HepG2 (cell line): ENCODE results near the gene SLCO4A1. TPM values are rescaled to one million over a fixed set of nuclear protein-coding genes. Genes with fewer than 3 reads are reported as not detected.
A peak's percentile ranks its signal among the peaks of the same experiment; 100 is the strongest.

Experiments
- CAMTA2 ChIP-seq: sonication (generic); formaldehyde crosslinking; IDR thresholded peaks from 2 replicates; pipeline ENCODE4 v1.4.0; 2020; ENCODE audit warnings: mild to moderate bottlenecking, missing genetic modification reagents, borderline replicate concordance
- CSRNP1 ChIP-seq: sonication (generic); formaldehyde crosslinking; IDR thresholded peaks from 2 replicates; pipeline ENCODE4 v1.8.1; 2023; ENCODE audit warnings: mild to moderate bottlenecking, missing genetic modification reagents
- HNRNPUL1 ChIP-seq: fragments of 200-400 bp; formaldehyde crosslinking; IDR thresholded peaks from 2 replicates; pipeline ENCODE4 v1.6.1; 2017; ENCODE audit warnings: low read depth, mild to moderate bottlenecking, low read length, moderate library complexity
- IRF1 ChIP-seq: sonication (generic); formaldehyde crosslinking; IDR thresholded peaks from 2 replicates; pipeline ENCODE4 v1.4.0; 2020; ENCODE audit warnings: low read depth, mild to moderate bottlenecking, missing genetic modification reagents
- JUND ChIP-seq: sonication (generic); formaldehyde crosslinking; IDR thresholded peaks from 2 replicates; pipeline ENCODE4 v1.8.0; 2022; ENCODE audit warnings: mild to moderate bottlenecking, missing genetic modification reagents
- KMT2B ChIP-seq: IDR thresholded peaks from 2 replicates; pipeline ENCODE4 v1.6.1; 2016; ENCODE audit warnings: missing genetic modification reagents, missing compliant biosample characterization
- MAFG ChIP-seq: sonication (generic); formaldehyde crosslinking; IDR thresholded peaks from 2 replicates; pipeline ENCODE4 v1.5.1; 2020; ENCODE audit warnings: mild to moderate bottlenecking, missing genetic modification reagents
- MIXL1 ChIP-seq: IDR thresholded peaks from 2 replicates; pipeline ENCODE4 v1.6.1; 2016
- MTERF4 ChIP-seq: sonication (generic); formaldehyde crosslinking; IDR thresholded peaks from 2 replicates; pipeline ENCODE4 v1.8.0; 2023; ENCODE audit warnings: mild to moderate bottlenecking, missing genetic modification reagents
- NBN ChIP-seq: fragments of 450-650 bp; conservative IDR thresholded peaks from 2 replicates; pipeline ENCODE4 v1.6.1; 2017
- NKX3-1 ChIP-seq: sonication (generic); formaldehyde crosslinking; IDR thresholded peaks from 2 replicates; pipeline ENCODE4 v1.5.0; 2020; ENCODE audit warnings: missing genetic modification reagents
- PATZ1 ChIP-seq: sonication (generic); formaldehyde crosslinking; IDR thresholded peaks from 2 replicates; pipeline ENCODE4 v1.4.0; 2020; ENCODE audit warnings: missing genetic modification reagents
- PHF21A ChIP-seq: sonication (generic); formaldehyde crosslinking; IDR thresholded peaks from 2 replicates; pipeline ENCODE4 v1.5.0; 2020; ENCODE audit warnings: mild to moderate bottlenecking, missing genetic modification reagents
- RFX5 ChIP-seq: IDR thresholded peaks from 2 replicates; pipeline ENCODE4 v1.6.1; 2011; ENCODE audit warnings: low read depth, low read length, improper control_type of control experiment
- ZBTB10 ChIP-seq: sonication (generic); formaldehyde crosslinking; IDR thresholded peaks from 2 replicates; pipeline ENCODE4 v1.4.0; 2020; ENCODE audit warnings: missing genetic modification reagents, borderline replicate concordance
- ZNF317 ChIP-seq: sonication (generic); formaldehyde crosslinking; IDR thresholded peaks from 2 replicates; pipeline ENCODE4 v1.5.0; 2020; ENCODE audit warnings: mild to moderate bottlenecking, missing genetic modification reagents
- ZNF362 ChIP-seq: sonication (generic); formaldehyde crosslinking; IDR thresholded peaks from 2 replicates; pipeline ENCODE4 v1.4.0; 2020; ENCODE audit warnings: missing genetic modification reagents, mild to moderate bottlenecking, borderline replicate concordance
- ZNF660 ChIP-seq: sonication (generic); formaldehyde crosslinking; IDR thresholded peaks from 2 replicates; pipeline ENCODE4 v1.5.1; 2020; ENCODE audit warnings: mild to moderate bottlenecking, low read depth, missing genetic modification reagents, borderline replicate concordance
- ZNF775 ChIP-seq: sonication (generic); formaldehyde crosslinking; IDR thresholded peaks from 2 replicates; pipeline ENCODE4 v1.4.0; 2020; ENCODE audit warnings: missing genetic modification reagents, mild to moderate bottlenecking, moderate library complexity, borderline replicate concordance
- polyA plus RNA-seq, 8 experiments: library from polyadenylated mRNA; depleted of rRNA in 3 of 8; stranded (reverse) in 7 of 8; unstranded in 1 of 8; fragments of >200 nt; fragmentation: Illumina TruSeq in 4 of 8; extraction: Trizol in 4 of 8; gene quantifications; 2 replicates each; pipeline versions ENCODE4 v1.2.1 to v1.2.3, GENCODE V29; 2011 to 2016; ENCODE audit warnings: low read depth in 4 of 8, missing spikeins in 1 of 8, mixed read lengths in 1 of 8; ENCODE audit not compliant: insufficient read depth in 1 of 8
- total RNA-seq, 5 experiments: library from RNA; depleted of rRNA; stranded (reverse); fragments of >200 nt; fragmentation: Illumina TruSeq; extraction: Trizol; gene quantifications; 2 replicates each; pipeline ENCODE4 v1.2.3, GENCODE V29; 2016; ENCODE audit warnings: low read depth in 1 of 5

Gene SLCO4A1
- total and polyA plus RNA-seq, 2 of the 13 experiments (the other 11 are each of a cell fraction or from before 2014, with no cell fraction given), result 55.5 to 112 TPM

GRCh38 chr20:62652041-62652893 lies 10.0 kb downstream of the SLCO4A1 start (continued):
- TF ChIP-seq MTERF4 (CRISPR knock-in tag) (no peak; the same call in 1 of the 2 replicates), ZBTB10 (no peak), IRF1 (CRISPR knock-in tag) (no peak; the same call in 1 of the 2 replicates), CSRNP1 (0 out of 2 replicates have a peak, but pooled peaks have one; percentile 9), PATZ1 (peak; percentile 83), RFX5 (no peak), ZNF660 (CRISPR knock-in tag) (no peak), HNRNPUL1 (no peak), MAFG (CRISPR knock-in tag) (no peak), ZNF362 (CRISPR knock-in tag) (no peak), ZNF317 (CRISPR knock-in tag) (no peak), NKX3-1 (no peak; the same call in 1 of the 2 replicates), PHF21A (peak; percentile 47; the same call in 1 of the 2 replicates), JUND (peak; percentile 90), MIXL1 (CRISPR knock-in tag) (peak; percentile 57; the same call in 1 of the 2 replicates), CAMTA2 (no peak; the same call in 1 of the 2 replicates), KMT2B (CRISPR knock-in tag) (peak; percentile 48; the same call in 1 of the 2 replicates), NBN (no peak), ZNF775 (CRISPR knock-in tag) (no peak)
